HepG2 (cell line): ENCODE measurements around the gene DQX1. TPM values are rescaled to one million over a fixed set of nuclear protein-coding genes. Genes with fewer than 3 reads are reported as not detected.

Experiments
- AGO1 ChIP-seq: fragments of 200-400 bp; formaldehyde crosslinking; IDR thresholded peaks from 2 replicates; pipeline ENCODE4 v1.6.1; 2017; ENCODE audit warnings: mild to moderate bottlenecking, low read depth, low read length, moderate library complexity; ENCODE audit not compliant: poor library complexity, severe bottlenecking
- AKAP8 ChIP-seq: sonication (generic); formaldehyde crosslinking; IDR thresholded peaks from 2 replicates; pipeline ENCODE4 v1.5.1; 2020; ENCODE audit warnings: mild to moderate bottlenecking, missing genetic modification reagents
- ARID5B ChIP-seq: IDR thresholded peaks from 2 replicates; pipeline ENCODE4 v1.4.0; 2020; ENCODE audit warnings: mild to moderate bottlenecking, missing genetic modification reagents
- CSRNP1 ChIP-seq: sonication (generic); formaldehyde crosslinking; IDR thresholded peaks from 2 replicates; pipeline ENCODE4 v1.8.1; 2023; ENCODE audit warnings: mild to moderate bottlenecking, missing genetic modification reagents
- ETV6 ChIP-seq: sonication (generic); formaldehyde crosslinking; conservative IDR thresholded peaks from 2 replicates; pipeline ENCODE4 v1.4.0; 2020; ENCODE audit warnings: missing genetic modification reagents
- FOXJ3 ChIP-seq: sonication (generic); formaldehyde crosslinking; IDR thresholded peaks from 2 replicates; pipeline ENCODE4 v1.4.0; 2020; ENCODE audit warnings: missing genetic modification reagents, mild to moderate bottlenecking, borderline replicate concordance
- GZF1 ChIP-seq: sonication (generic); formaldehyde crosslinking; IDR thresholded peaks from 2 replicates; pipeline ENCODE4 v1.5.1; 2020; ENCODE audit warnings: mild to moderate bottlenecking, missing genetic modification reagents
- HNRNPK ChIP-seq: fragments of 200-400 bp; formaldehyde crosslinking; IDR thresholded peaks from 2 replicates; pipeline ENCODE4 v1.6.1; 2018; ENCODE audit warnings: low read length, low read depth, moderate library complexity, mild to moderate bottlenecking; ENCODE audit not compliant: poor library complexity, severe bottlenecking
- NFYB ChIP-seq: sonication (generic); formaldehyde crosslinking; IDR thresholded peaks from 2 replicates; pipeline ENCODE4 v1.4.0; 2020; ENCODE audit warnings: missing genetic modification reagents
- PHF20 ChIP-seq: sonication (generic); formaldehyde crosslinking; IDR thresholded peaks from 2 replicates; pipeline ENCODE4 v1.5.0; 2020; ENCODE audit warnings: mild to moderate bottlenecking, missing genetic modification reagents
- RBM22 ChIP-seq: fragments of 200-400 bp; formaldehyde crosslinking; optimal IDR thresholded peaks from 2 replicates; pipeline ENCODE3; 2017; ENCODE audit warnings: mild to moderate bottlenecking, low read length, moderate library complexity
- SMC3 ChIP-seq: IDR thresholded peaks from 2 replicates; pipeline ENCODE4 v1.6.1; 2011; ENCODE audit warnings: low read length, improper control_type of control experiment
- THAP11 ChIP-seq: IDR thresholded peaks from 2 replicates; pipeline ENCODE4 v1.6.1; 2016; ENCODE audit warnings: missing biosample characterization, missing genetic modification reagents
- YEATS2 ChIP-seq: sonication (generic); formaldehyde crosslinking; IDR thresholded peaks from 2 replicates; pipeline ENCODE4 v1.4.0; 2020; ENCODE audit warnings: missing genetic modification reagents, borderline replicate concordance
- ZBTB26 ChIP-seq: IDR thresholded peaks from 2 replicates; pipeline ENCODE4 v1.6.1; 2016; ENCODE audit warnings: missing compliant biosample characterization, missing genetic modification reagents, borderline replicate concordance
- ZNF235 ChIP-seq: sonication (generic); formaldehyde crosslinking; IDR thresholded peaks from 2 replicates; pipeline ENCODE4 v1.8.1; 2023; ENCODE audit warnings: mild to moderate bottlenecking, missing genetic modification reagents, borderline replicate concordance
- ZNF329 ChIP-seq: sonication (generic); formaldehyde crosslinking; IDR thresholded peaks from 2 replicates; pipeline ENCODE4 v1.9.0; 2021; ENCODE audit warnings: low read depth, mild to moderate bottlenecking, missing genetic modification reagents
- ZNF512B ChIP-seq: sonication (generic); formaldehyde crosslinking; IDR thresholded peaks from 2 replicates; pipeline ENCODE4 v1.5.1; 2020; ENCODE audit warnings: missing genetic modification reagents, mild to moderate bottlenecking, borderline replicate concordance
- ZNF816 ChIP-seq: sonication (generic); formaldehyde crosslinking; IDR thresholded peaks from 2 replicates; pipeline ENCODE4 v1.8.0; 2022; ENCODE audit warnings: missing genetic modification reagents, mild to moderate bottlenecking, borderline replicate concordance
- polyA plus RNA-seq, 8 experiments: library from polyadenylated mRNA; depleted of rRNA in 3 of 8; stranded (reverse) in 7 of 8; unstranded in 1 of 8; fragments of >200 nt; fragmentation: Illumina TruSeq in 4 of 8; extraction: Trizol in 4 of 8; gene quantifications; 2 replicates each; pipeline versions ENCODE4 v1.2.1 to v1.2.3, GENCODE V29; 2011 to 2016; ENCODE audit warnings: low read depth in 4 of 8, missing spikeins in 1 of 8, mixed read lengths in 1 of 8; ENCODE audit not compliant: insufficient read depth in 1 of 8
- total RNA-seq, 5 experiments: library from RNA; depleted of rRNA; stranded (reverse); fragments of >200 nt; fragmentation: Illumina TruSeq; extraction: Trizol; gene quantifications; 2 replicates each; pipeline ENCODE4 v1.2.3, GENCODE V29; 2016; ENCODE audit warnings: low read depth in 1 of 5

The DQX1 gene
- total and polyA plus RNA-seq, 2 of the 13 experiments (the other 11 are each of a cell fraction or from before 2014, with no cell fraction given) = 27.6 to 89.8 TPM

GRCh38 chr2:74496997-74497776 lies 28.8 kb downstream of the DQX1 start (continued):
- TF ChIP-seq PHF20 (CRISPR knock-in tag) (no peak; the same call in 1 of the 2 replicates), RBM22 (no peak), HNRNPK (no peak), ETV6 (0 out of 2 replicates have a peak, but pooled peaks have one; percentile 36), AKAP8 (no peak; the same call in 1 of the 2 replicates), FOXJ3 (CRISPR knock-in tag) (peak; percentile 66; the same call in 1 of the 2 replicates), SMC3 (no peak), AGO1 (no peak), CSRNP1 (0 out of 2 replicates have a peak, but pooled peaks have one; percentile 59), ZNF816 (CRISPR knock-in tag) (no peak; the same call in 1 of the 2 replicates), ARID5B (peak; percentile 35; the same call in 1 of the 2 replicates), GZF1 (CRISPR knock-in tag) (no peak), THAP11 (peak; percentile 25; the same call in 1 of the 2 replicates), ZBTB26 (CRISPR knock-in tag) (no peak), NFYB (no peak), ZNF329 (no peak), YEATS2 (CRISPR knock-in tag) (no peak), ZNF512B (CRISPR knock-in tag) (no peak), ZNF235 (CRISPR knock-in tag) (peak; percentile 5; the same call in 1 of the 2 replicates)
